ENCODE data around the gene TAPBPL.

- no peak for TF ChIP-seq ELK1 (IDR thresholded peaks at IDR 0.05; ENCODE audit: borderline replicate concordance, low read depth, low read length)
- TF ChIP-seq CTCF (conservative IDR thresholded peaks at IDR 0.05; ENCODE audit: low read depth, low read length) = no peak
Observed at GRCh38 chr12:6469092-6469491, 17.2 kb downstream of the TAPBPL start.
